Activated CD8-positive, alpha-beta memory T cell treated with anti-CD3 and anti-CD28 coated beads, Interleukin-2, amount 50 U/mL, for 1 hour (primary cell): ENCODE data around the gene CCDC146.
A peak's percentile ranks its signal among the peaks of the same experiment; 100 is the strongest.
"Not testable (repeated sequence)": the region's sequence is repeated elsewhere in the genome, so short reads cannot be mapped to it uniquely, and the experiment has no call there.

Experiments
- DNase-seq: peaks from one replicate; pipeline ENCODE4 v3.0.0-alpha.2; 2020; ENCODE audit errors: extremely low read depth

The CCDC146 gene

GRCh38 chr7:77121860-77122681 is at the start of gene CCDC146:
Gene CCDC146, plus strand, starts transcription at chr7:77122615. Its CDS starts 45,054 bp downstream, at chr7:77167669.
- peak; percentile 80 for DNase-seq

GRCh38 chr7:77074786-77075396 is 47.5 kb upstream of the CCDC146 start:
- DNase-seq = not testable (repeated sequence)

GRCh38 chr7:77077060-77077459 is 45.4 kb upstream of the CCDC146 start:
- not testable (repeated sequence) for DNase-seq

GRCh38 chr7:77079112-77079511 is 43.3 kb upstream of the CCDC146 start:
- not testable (repeated sequence) for DNase-seq

GRCh38 chr7:77079624-77080023 is 42.8 kb upstream of the CCDC146 start:
- not testable (repeated sequence) for DNase-seq

- not testable (repeated sequence) for DNase-seq
These were observed 42.2 kb upstream of the CCDC146 start for GRCh38 chr7:77080236-77080635.

GRCh38 chr7:77082192-77082591 is 40.2 kb upstream of the CCDC146 start:
- DNase-seq = not testable (repeated sequence)

GRCh38 chr7:77092301-77092700 is 30.1 kb upstream of the CCDC146 start:
- not testable (repeated sequence) for DNase-seq

- DNase-seq = not testable (repeated sequence)
These were observed 21.9 kb upstream of the CCDC146 start for GRCh38 chr7:77100501-77100900.

- DNase-seq = not testable (repeated sequence)
These were observed 21.2 kb upstream of the CCDC146 start for GRCh38 chr7:77101187-77101586.

- not testable (repeated sequence) for DNase-seq
These were observed 19.7 kb upstream of the CCDC146 start for GRCh38 chr7:77102671-77103070.

GRCh38 chr7:77105904-77106303 is 16.5 kb upstream of the CCDC146 start:
- DNase-seq = not testable (repeated sequence)

GRCh38 chr7:77107659-77108058 is 14.8 kb upstream of the CCDC146 start:
- not testable (repeated sequence) for DNase-seq

GRCh38 chr7:77108362-77108761 is 14.1 kb upstream of the CCDC146 start:
- not testable (repeated sequence) for DNase-seq

GRCh38 chr7:77112719-77113306 is 9.6 kb upstream of the CCDC146 start:
- DNase-seq = not testable (repeated sequence)

- not testable (repeated sequence) for DNase-seq
These were observed 3.1 kb downstream of the CCDC146 start for GRCh38 chr7:77125486-77125885.

- DNase-seq = not testable (repeated sequence)
These were observed 4.6 kb downstream of the CCDC146 start for GRCh38 chr7:77127009-77127408.

GRCh38 chr7:77128582-77129410 is 6.4 kb downstream of the CCDC146 start:
- not testable (repeated sequence) for DNase-seq

- not testable (repeated sequence) for DNase-seq
These were observed 9.4 kb downstream of the CCDC146 start for GRCh38 chr7:77131781-77132180.

- DNase-seq = not testable (repeated sequence)
These were observed 16.3 kb downstream of the CCDC146 start for GRCh38 chr7:77138668-77139067.

GRCh38 chr7:77140291-77140690 is 17.9 kb downstream of the CCDC146 start:
- not testable (repeated sequence) for DNase-seq

GRCh38 chr7:77152232-77152631 is 29.8 kb downstream of the CCDC146 start:
- not testable (repeated sequence) for DNase-seq
